HG03097 (cell line): Measurements from ENCODE around the gene AMPH.

Experiments
- ATAC-seq: cut with Tn5 transposase; IDR thresholded peaks from one replicate; pipeline ENCODE4 v1.9.1; 2021; ENCODE audit not compliant: unreplicated experiment, low FRiP score

Gene AMPH

DNA sequence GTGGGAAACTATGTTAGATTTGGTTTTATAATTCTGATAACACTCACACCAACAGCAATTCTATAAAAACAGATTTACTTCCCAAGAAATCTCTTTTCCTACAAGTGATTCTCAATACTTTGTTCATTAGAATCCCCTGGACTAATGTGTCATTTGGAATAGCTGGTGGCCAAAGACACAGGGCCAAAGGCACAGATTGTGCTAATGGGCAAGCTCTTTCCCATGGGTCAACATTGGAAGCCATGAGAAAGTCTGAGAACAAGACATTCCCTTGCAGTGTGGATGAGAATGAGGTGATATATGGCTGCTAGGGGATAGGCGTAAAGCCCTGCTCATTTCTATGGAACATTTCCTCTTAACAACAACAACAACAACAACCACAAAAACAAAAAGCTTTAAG is 153.8 kb downstream of the AMPH start:
- ATAC-seq = no peak

DNA sequence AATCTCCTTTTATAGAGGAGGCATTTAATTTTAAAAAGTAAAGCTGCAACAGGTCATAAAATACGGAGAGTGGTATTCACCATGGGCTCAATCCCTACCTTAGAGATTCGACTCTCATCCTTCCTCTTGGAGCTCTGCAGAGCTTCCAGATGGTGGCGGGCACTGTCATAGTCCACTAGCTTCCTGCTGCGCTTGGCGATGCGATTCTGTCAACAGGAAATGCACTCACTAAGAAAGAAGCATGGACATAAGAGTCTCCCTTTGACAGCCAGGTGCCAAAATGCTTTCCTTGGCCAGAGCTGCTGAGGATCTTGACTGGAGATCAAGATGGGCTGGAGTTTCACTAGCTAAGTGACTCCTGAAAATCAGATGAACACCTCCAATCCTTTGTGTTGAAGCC is 154.4 kb downstream of the AMPH start:
- no peak for ATAC-seq

DNA sequence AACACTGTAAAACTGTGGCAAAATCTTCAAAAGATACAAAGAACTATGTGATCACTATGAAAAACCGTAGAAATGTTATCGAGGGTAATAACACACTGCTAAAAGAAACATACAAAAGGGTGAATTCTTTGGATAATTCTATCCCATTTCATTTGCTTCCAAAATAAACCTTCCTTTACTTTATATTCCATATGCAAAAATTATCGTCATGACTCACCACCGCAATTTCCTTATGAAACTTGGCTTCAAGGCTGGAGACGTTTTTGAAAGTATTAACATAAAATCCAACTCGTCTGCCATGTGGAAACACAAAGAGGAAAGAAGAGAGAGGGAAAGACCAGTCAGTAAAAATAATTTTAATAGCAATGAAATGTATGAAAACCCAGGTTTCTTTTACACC is 165.2 kb downstream of the AMPH start:
- ATAC-seq = no peak

DNA sequence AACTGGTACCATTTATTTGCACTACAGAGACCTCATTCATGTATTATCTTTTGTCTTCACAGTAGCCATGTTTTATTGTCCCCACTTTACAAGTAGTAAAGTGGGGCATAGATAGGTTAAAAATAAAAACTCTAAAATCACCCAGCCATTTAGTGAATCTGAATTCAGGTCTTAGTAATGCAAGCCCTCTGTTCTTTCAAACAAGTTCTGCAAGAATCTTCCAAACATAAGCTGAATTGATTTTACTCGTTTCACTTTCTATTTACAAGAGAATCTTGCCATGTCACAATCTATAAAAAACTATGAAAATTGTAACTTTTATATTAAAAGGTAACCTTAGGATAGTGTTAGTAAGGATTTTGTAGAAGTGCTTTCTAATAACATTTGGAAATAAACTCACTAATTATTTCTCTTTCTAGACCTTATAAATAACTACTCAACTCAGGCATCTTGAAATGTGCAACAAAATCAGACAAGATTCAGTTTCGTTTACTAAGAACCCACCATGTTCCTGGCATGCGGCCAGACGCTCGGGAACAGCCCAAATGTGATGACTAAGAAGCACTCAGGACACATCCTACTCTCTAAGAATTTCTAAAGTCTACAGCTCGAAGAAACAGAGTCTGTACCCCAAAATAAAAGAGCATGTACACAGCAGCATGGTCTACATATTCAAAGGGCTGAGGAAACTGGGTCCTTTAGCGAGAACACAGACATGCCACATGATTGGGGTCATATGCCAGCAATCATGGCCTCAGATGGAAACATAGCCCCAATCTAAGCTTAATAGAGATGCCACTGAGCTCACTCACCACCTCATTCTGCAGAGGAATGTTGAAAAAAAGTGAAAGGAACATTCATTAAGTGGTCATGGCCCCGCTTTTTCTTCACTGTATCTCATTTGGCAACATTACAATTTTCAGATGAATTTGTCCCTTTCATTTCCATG is 167.6 kb downstream of the AMPH start:
- peak; percentile 68 for ATAC-seq

DNA sequence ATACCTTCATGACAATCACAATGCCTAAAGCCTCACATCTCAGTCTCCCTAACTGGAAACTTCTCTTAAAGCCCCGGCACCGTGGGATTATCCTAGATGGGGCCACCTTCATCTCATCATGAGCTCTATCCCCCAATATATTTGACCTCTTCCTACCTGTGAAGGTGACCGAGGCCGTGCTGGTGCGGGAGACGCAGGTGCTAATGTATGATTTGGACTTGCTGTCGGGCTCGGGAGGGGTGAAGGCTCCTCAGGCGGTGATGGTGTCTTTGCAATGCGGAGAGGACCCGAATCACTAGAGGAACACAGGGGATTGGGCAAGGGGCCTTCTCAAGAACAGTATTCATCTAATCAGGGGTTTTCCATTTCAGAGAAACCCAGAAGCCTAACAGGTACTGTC is 168.4 kb downstream of the AMPH start:
- no peak for ATAC-seq

DNA sequence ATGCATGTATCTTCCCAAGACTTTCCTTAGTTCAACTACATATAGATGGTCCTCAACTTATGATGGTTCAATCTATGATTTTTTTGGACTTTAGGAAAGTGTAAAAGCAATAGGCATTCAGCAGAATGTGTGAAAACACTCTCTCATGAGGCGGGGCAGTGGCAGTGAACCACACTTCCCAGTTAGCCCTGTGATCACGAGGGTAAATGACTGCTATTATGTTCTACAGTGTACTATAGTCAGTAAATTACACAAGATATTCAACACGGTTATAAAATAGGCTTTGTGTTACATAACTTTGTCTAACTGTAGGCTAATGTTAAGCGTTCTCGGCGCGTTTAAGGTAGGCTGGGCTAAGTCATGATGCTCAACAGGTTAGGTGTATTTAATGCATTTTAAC is 169.3 kb downstream of the AMPH start:
- no peak for ATAC-seq

DNA sequence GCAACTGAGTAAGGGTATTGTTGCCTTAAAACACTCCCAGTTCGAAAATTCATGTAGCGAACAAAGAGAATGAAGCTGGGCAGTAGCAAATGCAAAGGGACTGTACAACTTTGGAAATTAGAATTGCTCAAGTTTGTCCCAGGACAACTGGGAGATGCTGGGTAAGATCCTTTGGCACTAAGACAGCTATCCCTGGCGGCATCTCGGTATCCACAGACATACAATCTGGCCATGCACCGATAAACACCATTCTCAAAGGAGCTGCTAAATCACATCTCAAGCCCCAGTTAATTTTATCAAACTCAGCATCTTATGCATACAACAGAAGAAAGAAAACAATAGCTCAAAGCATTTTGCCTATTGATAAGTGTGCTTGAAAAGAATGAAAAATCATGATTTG is 177.3 kb downstream of the AMPH start:
- ATAC-seq = no peak

DNA sequence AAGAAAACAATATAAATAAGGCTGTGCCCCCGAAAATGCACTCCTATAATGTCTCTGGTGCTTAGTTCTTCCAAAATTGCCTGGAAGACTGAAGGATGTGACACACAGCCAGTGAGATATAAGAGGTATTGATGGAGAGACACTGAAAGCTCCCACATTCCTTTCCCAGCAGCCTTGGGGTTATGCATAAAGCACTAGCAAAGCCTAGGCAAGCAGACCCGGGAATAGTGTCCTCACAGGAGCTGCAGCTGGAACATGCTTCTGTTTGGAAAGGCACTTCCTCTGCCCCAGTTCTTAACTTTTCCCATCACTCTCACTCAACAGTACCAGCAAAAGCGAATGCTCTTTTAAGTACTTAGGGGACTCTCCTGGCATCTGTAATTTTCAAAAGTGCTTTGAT is 178.0 kb downstream of the AMPH start:
- ATAC-seq = no peak

DNA sequence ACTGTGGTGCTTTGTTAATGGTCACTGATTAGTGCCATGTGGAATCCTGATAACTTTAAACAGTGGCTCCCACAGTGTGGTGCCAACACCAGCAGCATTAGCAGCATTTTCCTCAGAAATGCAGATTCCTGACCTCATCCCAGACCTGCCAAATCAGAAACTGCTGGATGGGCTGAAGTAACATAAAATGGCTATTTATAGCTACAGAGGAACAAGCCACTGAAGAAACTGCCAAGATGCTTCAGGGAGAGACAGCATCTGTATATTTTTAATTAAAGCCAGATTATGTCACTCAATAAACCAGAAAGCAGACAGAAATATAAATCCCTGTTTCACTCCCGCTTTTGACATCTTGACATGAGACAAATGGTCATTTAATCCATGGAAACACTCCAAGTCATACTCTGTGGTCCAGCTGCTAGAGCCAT is 178.5 kb downstream of the AMPH start:
- ATAC-seq = no peak

DNA sequence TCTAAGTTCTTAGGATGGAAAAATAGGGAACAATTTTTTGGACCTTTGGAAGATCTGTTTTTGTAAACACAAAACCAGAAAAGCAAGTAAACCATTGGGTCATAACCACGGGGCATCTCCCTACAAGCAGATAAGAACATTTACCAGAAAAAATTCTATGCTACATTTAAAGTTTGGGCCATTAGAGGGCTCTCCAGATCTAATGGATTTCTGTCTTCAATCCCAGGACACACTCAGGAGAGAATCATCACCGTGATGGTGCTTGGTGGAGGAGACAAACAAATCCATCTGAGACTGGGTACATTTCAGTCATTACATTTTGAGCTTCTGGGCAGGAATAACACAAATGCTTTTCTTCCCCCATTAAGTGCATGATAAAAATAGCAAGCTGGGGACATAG is 179.3 kb downstream of the AMPH start:
- ATAC-seq = no peak

DNA sequence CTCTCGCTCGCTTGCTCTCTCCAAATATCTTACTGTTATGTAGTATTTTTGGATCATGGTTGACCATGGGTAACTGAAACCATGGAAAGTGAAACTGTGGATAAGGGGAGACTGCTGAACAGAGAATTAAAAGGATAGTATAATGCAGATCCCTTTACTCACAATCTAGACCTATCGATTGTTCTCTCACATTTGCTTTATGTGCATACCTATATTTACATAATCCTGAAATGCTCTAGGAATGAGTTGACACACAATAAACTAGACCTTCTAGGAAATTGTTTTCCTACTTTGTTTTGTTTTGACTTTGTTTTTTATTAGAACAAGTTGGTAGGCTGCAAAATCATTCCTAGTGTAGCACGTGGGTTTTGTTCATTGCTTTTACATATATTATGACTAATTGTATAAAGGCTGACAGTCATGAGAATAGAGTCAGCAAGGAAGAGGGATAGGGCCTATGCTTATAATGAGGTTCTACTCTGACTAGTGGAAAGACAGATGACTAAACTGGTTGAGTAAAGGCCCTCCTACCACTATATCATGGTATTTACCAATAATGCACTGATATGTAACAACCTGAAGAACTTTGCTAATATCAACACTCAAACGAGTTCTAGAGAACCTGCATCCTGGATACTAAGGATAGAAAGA is 182.5 kb downstream of the AMPH start:
- no peak for ATAC-seq

DNA sequence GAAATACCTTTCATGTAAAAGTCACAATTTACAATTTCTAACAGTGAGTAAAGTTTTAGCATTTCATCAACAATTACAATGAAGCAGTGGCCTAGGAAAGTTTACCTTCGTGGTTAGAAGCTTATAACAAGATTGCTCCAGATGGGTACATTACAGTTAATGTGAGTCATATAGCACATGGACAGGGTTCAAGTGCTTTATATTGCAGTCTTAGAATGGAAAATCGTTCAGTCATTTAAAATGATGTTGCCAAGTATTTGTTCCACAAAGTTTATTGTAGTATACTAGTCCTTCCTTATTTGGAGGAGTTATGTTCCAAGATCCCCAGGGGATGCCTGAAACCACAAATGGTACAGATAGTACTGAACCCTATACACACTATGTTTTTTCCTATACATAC is 183.1 kb downstream of the AMPH start:
- no peak for ATAC-seq

DNA sequence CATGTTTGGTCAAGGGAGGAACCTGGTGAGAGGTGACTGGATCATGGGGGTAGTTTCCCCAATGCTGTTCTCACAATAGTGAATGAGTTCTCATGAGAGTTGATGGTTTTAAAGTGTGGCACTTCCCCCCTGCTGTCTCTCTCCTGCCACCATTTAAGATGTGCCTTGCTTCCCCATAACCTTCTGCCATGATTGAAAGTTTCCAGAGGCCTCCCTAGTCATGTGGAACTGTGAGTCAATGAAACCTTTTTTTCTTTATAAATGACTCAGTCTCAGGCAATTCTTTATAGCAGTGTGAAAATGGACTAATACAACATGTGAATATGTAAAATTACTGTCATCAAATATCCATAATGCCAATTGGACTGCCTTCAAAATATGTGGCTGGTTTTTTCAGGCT is 192.2 kb downstream of the AMPH start:
- ATAC-seq = no peak

DNA sequence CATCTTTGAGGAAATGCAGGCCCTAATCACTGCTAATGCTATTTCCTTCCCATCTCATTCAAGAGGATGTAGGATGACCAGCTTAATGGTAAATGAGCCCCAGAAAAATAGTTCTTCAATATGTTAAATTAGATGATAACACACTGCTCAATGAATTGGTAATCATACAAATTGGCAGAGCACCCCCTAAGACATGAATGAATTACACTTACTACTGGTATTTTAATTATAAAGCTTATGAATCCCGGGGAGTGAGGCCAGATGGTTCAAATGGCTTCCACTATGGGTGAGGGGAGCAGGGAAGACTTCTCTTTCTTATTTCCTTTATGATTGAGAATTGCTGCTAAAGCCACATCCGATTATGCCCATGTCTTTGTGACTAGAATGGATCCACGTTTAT is 198.5 kb downstream of the AMPH start:
- no peak for ATAC-seq

DNA sequence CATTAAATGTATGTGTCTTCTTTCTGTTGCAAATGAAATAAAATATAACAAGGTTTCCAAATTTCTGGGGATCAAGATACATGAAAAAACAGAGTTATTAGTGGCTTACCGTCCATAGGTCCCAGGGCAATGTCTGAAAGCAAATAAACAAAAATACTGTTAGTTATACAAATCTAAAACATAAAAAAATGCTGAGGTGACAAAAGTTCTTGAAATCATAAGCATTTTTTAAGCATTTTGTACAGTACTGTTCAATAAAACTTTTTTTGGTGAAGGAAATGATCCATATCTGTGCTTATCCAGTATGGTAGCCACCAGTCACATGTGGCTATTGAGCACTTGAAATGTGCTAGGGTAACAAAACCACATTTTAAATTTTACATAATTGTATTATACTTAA is 199.1 kb downstream of the AMPH start:
- no peak for ATAC-seq

DNA sequence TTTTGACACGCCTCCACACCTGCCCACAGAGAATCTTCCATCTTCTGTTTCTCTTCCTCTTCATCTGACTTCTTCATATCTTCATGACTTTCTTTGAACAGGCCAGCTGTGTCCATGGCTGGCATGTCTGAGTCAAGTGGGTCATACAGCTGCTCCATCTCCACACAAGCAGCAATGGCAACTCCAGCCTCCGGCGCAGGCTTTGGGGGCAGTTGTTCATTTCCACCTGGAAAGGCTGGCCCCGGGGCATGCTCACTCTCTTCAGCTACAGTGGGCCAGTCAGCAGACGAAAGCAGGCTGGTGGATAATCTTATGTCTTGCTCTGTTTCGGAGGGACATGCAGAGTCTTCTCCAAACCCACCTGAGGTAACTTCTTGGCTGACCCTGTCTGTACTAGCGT is 202.1 kb downstream of the AMPH start:
- ATAC-seq = no peak

DNA sequence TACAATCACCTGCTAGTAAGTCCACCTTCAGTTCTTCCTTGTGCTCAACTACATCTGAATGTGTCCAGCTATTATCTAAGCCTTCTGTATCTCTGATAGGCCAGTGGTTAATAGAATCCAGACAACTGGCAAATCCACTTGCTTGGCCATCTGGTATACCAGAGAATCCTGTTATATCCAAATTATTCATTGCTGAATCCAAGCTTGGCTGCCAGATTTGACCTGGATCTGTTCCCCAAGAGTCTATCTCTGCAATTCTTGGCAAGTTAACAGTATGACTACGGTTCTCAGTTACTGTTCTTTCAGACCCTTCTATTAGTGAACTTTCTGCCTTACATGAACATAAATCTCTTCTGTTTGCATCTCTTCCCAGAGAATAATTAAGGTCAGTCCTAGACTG is 203.1 kb downstream of the AMPH start:
- no peak for ATAC-seq

DNA sequence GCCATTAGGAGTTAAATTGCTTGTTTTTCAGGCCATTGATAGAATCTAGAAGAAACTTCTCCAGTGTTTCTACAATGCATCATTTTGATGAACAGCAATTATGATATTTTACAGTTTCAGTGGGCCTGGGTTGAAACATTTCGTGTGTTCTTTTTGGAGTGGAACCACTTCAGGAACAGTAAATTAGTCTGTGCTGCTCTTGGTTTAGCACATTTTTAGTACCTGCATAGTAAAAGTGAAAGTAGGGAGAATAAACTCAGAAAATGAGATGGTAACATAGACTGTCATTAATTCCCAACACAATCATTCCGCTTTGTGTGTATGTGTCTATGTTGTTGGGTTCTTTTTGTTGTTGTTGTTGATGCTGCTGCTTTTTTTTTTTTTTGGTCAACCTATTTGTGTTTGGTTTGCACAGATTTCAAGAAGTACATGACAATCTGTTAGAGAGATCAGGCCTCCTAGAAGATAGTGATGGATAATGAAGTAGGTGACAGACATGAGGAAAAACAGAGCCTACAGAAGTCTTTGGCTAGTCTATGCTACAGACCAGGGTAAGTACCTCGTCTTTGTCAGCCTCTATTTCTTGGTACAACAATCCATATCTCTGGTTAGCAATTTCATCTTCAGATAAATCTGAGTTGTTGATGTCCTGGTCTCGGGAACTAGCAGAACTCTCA is 203.8 kb downstream of the AMPH start:
- ATAC-seq = no peak

DNA sequence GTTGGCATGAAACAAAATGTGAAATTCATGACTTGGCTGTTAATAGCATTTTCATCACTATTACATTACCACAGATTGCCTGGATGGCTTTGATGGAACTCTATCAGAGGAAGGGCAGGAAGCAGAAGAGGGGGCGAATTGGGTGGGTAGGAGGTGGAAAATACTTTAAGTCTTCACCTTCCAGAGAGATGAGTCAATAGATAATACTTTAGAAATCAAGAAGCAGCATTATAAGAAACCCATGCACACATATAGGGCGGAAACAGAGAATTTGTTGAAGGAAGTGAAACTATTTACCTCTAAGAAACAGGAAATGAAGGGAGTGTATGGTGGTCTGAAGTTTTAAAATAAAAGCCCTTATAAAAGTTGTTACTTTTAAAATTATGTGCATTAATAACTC is 205.7 kb downstream of the AMPH start:
- ATAC-seq = no peak

DNA sequence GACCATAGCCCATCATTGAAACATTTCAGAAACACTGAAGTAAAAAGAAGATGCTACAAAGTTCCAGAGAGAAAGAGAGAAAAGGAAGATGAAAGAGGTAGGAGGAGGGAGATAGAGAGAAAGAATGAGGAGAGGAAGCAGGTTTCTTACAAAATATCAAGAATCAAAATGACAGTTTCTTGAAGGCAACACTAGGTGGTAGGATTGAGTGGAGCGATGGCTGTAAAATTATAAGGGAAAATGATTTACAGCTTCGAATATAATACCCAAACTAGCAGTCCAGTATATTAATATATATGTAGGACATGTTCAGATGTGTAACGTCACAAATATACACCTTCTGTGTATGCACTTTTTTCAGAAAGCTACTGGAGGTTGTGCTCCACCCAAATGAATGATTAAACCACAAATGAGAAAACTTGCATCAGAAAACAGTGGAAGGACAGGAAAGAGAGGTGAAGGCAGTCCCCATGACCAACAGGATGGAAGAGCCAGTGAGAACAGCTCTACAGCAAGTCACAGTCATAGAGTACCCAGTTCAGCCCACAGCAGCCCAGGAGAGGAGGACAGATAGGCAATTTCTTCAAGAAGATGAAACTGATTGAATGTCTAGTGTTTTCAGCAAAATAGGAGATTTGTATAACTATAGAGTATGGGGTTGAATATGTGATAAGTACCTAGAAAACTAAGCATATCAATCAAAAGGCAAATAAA is 206.3 kb downstream of the AMPH start:
- ATAC-seq = no peak

DNA sequence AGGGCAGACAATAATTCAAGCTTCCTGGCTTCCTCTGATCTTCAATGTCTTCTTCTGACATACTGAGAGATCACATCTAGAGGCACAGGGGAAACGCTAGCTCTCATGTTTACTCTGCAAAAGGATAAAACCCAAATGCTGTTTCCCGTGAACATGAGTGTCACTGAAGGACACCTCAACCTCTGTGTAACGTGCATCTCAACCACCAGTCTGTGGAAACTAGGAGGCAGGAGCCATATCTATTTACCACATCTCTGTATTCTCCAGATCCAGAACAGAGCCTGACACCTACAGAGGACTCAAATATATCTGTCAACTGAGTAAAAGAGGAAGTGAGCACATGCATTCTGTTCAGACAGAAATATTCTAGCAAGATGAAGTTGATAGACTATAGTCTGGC is 217.4 kb downstream of the AMPH start:
- ATAC-seq = no peak
